ENCODE data around the gene SLC22A1. TPM values are rescaled to one million over a fixed set of nuclear protein-coding genes. Genes with fewer than 3 reads are reported as not detected.
A peak's percentile ranks its signal among the peaks of the same experiment; 100 is the strongest.

Gene SLC22A1
- total RNA-seq, 1 donor from 2014 or later, result not detected

DNA sequence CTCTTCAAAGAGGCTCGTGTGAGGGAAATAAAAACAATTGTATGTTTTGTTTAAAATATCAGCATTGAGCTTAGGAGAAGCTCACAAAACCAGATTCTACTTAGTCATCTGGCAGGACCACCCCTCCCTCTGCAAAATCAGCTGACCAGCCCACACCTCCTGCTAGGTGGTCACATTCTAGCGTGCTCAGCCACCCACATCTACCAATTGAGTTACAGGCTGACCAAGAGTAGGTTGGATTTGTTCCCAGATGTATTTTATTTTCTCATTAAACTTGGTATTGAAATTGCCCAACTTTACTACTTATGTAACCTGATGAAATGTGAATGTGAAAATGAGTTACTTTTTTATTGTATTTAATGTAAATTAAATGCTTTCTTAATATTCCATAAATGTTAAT lies 80.8 kb downstream of the SLC22A1 start:
- no peaks in the 10 kb centered on the region for H3K27me3 ChIP-seq
- intact Hi-C loops (cut with DNase I), result no loop called here
- DNase-seq (ENCODE audit: low spot score in 2 of 2), result no peak

DNA sequence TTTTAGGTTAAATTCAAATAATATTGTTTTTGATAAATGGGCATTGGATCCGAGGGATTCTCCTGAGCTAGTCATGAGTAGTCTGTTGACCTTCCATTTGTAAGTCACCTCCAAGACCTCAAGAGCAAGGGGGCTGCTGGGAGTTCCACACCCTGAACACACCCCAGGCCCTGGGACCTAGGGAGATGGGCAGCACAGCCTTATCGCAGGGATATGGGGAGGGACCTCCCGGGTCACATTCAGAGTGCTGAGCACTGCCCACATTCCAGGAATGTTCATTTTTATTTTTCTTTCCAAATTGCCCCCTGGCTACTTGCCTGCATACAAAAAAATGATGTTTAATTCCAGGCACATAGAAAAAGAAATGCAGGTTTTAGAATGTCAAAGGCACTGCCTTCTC lies 81.5 kb downstream of the SLC22A1 start:
- H3K4me1 ChIP-seq, result peaks cover 0 to 11% of the 10 kb centered on the region in 2 donors
- H3K9me3 ChIP-seq, result peaks cover 0 to 6% of the 10 kb centered on the region in 2 donors
- H3K27ac ChIP-seq, result peak overlapping the region; percentile 17 to 29
- H3K4me3 ChIP-seq, result no peak overlapping the region
- intact Hi-C loops (cut with DNase I), result no loop called here
- TF ChIP-seq, protein P1, sequence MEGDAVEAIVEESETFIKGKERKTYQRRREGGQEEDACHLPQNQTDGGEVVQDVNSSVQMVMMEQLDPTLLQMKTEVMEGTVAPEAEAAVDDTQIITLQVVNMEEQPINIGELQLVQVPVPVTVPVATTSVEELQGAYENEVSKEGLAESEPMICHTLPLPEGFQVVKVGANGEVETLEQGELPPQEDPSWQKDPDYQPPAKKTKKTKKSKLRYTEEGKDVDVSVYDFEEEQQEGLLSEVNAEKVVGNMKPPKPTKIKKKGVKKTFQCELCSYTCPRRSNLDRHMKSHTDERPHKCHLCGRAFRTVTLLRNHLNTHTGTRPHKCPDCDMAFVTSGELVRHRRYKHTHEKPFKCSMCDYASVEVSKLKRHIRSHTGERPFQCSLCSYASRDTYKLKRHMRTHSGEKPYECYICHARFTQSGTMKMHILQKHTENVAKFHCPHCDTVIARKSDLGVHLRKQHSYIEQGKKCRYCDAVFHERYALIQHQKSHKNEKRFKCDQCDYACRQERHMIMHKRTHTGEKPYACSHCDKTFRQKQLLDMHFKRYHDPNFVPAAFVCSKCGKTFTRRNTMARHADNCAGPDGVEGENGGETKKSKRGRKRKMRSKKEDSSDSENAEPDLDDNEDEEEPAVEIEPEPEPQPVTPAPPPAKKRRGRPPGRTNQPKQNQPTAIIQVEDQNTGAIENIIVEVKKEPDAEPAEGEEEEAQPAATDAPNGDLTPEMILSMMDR (IDR thresholded peaks at IDR 0.05), result no peak
- no peaks in the 10 kb centered on the region for H3K27me3 ChIP-seq
- no peaks in the 10 kb centered on the region for H3K36me3 ChIP-seq
- no peak for DNase-seq (ENCODE audit: low spot score in 2 of 2)

More for the DNA sequence above, 80.8 kb downstream of the SLC22A1 start:
- Histone ChIP-seq H3K36me3 (no peaks in the 10 kb centered on the region), H3K4me1 (peaks cover 0 to 11% of the 10 kb centered on the region in 2 donors), H3K9me3 (no peaks in the 10 kb centered on the region), H3K27ac (peak overlapping the region; percentile 5 to 17), H3K4me3 (no peak overlapping the region)
- TF ChIP-seq, protein P1 (IDR thresholded peaks at IDR 0.05), result no peak

DNA sequence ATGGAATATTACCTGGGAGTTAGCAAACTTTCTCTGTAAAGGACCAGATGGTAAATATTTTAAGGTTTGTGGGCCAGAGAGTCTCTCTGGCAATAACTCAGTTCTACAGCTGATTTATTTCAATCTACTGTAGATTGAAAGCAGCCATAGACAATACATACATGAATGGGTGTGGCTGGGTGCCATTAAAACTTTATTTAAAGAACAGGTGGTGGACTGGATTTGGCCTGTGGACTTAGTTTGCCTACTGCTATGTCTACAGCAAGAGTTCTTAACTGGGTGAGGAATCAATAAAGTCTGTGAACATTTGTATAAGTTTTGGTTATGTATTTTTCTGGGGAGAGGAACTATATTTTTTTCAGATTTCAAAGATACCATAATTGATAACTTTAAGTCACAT lies 81.9 kb downstream of the SLC22A1 start:
- Histone ChIP-seq H3K27me3 (no peaks in the 10 kb centered on the region), H3K27ac (peak overlapping the region; percentile 17 to 29), H3K9me3 (peaks cover 0 to 7% of the 10 kb centered on the region in 2 donors), H3K36me3 (no peaks in the 10 kb centered on the region), H3K4me1 (peaks cover 0 to 11% of the 10 kb centered on the region in 2 donors), H3K4me3 (no peak overlapping the region)
- no peak for DNase-seq (ENCODE audit: low spot score in 2 of 2)
- intact Hi-C loops (cut with DNase I), result no loop called here
- TF ChIP-seq, protein P1 (IDR thresholded peaks at IDR 0.05), result no peak

DNA sequence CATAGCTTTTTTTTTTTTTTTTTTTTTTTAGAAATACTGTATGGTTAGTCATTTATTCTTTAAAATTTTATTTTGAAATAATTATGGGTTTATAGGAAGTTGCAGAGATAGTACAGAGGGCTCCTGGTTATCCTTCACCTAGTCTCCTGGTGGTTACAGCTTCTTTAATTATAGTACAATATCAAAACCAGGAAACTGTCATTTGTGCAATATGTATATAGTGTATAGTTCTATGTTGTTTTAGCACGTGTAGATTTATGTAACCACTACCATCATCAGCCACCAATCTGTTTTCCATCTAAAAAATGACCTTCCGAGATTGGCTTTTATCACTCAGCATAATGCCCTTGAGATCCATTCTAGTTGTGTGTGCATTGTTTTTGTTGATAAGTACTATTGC lies 82.3 kb downstream of the SLC22A1 start:
- DNase-seq (ENCODE audit: low spot score in 2 of 2), result no peak
- peaks cover 0 to 11% of the 10 kb centered on the region in 2 donors for H3K4me1 ChIP-seq
- no peak overlapping the region for H3K27ac ChIP-seq
- no peaks in the 10 kb centered on the region for H3K36me3 ChIP-seq
- TF ChIP-seq, protein P1 (IDR thresholded peaks at IDR 0.05), result no peak
- H3K4me3 ChIP-seq, result no peak overlapping the region
- intact Hi-C loops (cut with DNase I), result no loop called here
- H3K27me3 ChIP-seq, result no peaks in the 10 kb centered on the region
- peaks cover 0 to 7% of the 10 kb centered on the region in 2 donors for H3K9me3 ChIP-seq

DNA sequence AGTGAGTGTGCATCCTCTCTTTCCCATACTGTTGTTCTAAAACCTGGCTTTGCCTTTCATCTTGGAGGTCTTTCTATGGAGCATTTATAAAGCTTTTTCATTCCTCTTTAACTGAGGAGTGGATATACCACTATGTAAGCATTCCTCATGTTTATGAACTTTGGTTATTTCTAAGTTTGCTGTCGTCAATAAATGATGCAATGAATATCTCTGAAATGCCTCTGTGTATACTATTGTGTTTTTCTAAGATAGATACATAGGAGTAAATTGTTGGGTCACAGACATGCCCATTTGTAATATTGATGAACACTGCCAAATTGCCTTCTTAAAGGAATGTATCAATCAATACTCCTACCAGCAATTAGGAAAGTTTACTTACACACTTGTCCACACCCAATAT lies 83.1 kb downstream of the SLC22A1 start:
- intact Hi-C loops (cut with DNase I), result no loop called here
- H3K36me3 ChIP-seq, result no peaks in the 10 kb centered on the region
- TF ChIP-seq, protein P1 (IDR thresholded peaks at IDR 0.05), result no peak
- H3K4me3 ChIP-seq, result no peak overlapping the region
- H3K4me1 ChIP-seq, result peaks cover 0 to 11% of the 10 kb centered on the region in 2 donors
- H3K9me3 ChIP-seq, result peaks cover 0 to 7% of the 10 kb centered on the region in 2 donors
- no peak for DNase-seq (ENCODE audit: low spot score in 2 of 2)
- H3K27ac ChIP-seq, result no peak overlapping the region
- no peaks in the 10 kb centered on the region for H3K27me3 ChIP-seq

DNA sequence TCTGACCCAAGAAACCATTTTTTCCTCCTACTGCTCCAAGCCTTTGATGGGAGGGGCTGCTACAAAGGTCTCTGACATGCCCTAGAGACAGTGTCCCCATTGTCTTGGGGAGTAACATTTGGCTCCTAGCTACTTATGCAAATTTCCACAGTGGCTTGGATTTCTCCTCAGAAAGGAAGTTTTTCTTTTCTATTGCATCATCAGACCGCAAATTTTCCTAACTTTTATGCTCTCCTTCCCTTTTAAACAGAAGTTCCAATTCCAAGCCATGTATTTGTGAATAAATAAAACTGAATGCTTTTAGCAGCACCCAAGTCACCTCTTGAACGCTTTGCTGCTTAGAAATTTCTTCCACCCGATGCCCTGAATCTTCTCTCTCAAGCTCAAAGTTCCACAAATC lies 86.0 kb downstream of the SLC22A1 start:
- intact Hi-C loops (cut with DNase I), result no loop called here
- DNase-seq (ENCODE audit: low spot score in 2 of 2), result no peak
- Histone ChIP-seq H3K27me3 (no peaks in the 10 kb centered on the region), H3K4me1 (peaks cover 0 to 11% of the 10 kb centered on the region in 2 donors), H3K36me3 (no peaks in the 10 kb centered on the region), H3K9me3 (peaks cover 0 to 7% of the 10 kb centered on the region in 2 donors), H3K4me3 (no peak overlapping the region), H3K27ac (no peak overlapping the region)
- TF ChIP-seq, protein P1 (IDR thresholded peaks at IDR 0.05), result no peak

All from ascending aorta (tissue), 2 donors.